GM12892 (cell line): ENCODE measurements around the gene AUNIP.

Experiments
- POLR2A ChIP-seq: IDR thresholded peaks from 2 replicates; pipeline ENCODE4 v1.6.1; 2011; ENCODE audit warnings: low read depth, low read length, control low read depth
- TAF1 ChIP-seq: IDR thresholded peaks from 2 replicates; pipeline ENCODE4 v1.6.1; 2011; ENCODE audit warnings: low read depth, mild to moderate bottlenecking, control low read depth, low read length, borderline replicate concordance

- TF ChIP-seq POLR2A (no peak), TAF1 (no peak)
These were observed 52.8 kb downstream of the AUNIP start for GRCh38 chr1:25806418-25806817.
